ENCODE results near the gene MTG1. TPM values are rescaled to one million over a fixed set of nuclear protein-coding genes. Genes with fewer than 3 reads are reported as not detected.
"Not testable (repeated sequence)": the region's sequence is repeated elsewhere in the genome, so short reads cannot be mapped to it uniquely, and the experiment has no call there.

Gene MTG1
- total RNA-seq, 2 experiments from 2014 or later = 46.9 to 52.1 TPM

- no peak for DNase-seq
- Mint-ChIP-seq H3K27ac (no peak overlapping the region), H3K4me3 (no peak overlapping the region), H3K27me3 (no peaks in the 10 kb centered on the region), H3K36me3 (ENCODE audit: low read depth) (peaks cover 58% of the 10 kb centered on the region), H3K9me3 (ENCODE audit: low read depth) (no peaks in the 10 kb centered on the region), H3K4me1 (peaks cover 50% of the 10 kb centered on the region)
- no peak for ATAC-seq
- ChIA-PET POLR2A (no interaction called here), CTCF (no interaction called here)
- intact Hi-C loops (cut with DNase I, micrococcal nuclease) = no loop called here
Observed at GRCh38 chr10:133401981-133402725, 8.2 kb downstream of the MTG1 start.

DNA sequence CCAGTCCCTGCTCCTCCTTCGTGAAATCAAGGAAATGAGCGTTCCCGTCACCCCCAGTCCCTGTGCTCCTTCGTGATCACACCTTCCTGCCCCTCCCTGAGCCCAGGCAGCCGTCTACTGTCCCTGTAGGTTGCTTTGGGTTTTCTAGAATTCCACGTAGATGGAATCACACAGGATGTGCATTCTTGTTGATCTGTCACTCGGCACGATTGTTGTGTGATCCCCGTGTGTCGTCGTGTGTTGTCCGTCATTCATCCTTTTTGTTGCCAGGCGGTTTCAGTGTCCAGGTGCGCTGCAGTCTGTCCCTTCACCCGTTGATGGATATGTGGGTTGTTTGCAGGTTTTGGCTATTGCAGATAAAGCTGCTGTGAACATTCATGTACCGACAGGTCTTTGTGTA, 9.4 kb downstream of the MTG1 start:
- ChIA-PET CTCF (no interaction called here), POLR2A (no interaction called here)
- Mint-ChIP-seq H3K9me3 (ENCODE audit: low read depth) (peaks cover 2% of the 10 kb centered on the region), H3K4me1 (peaks cover 51% of the 10 kb centered on the region), H3K36me3 (ENCODE audit: low read depth) (peaks cover 59% of the 10 kb centered on the region), H3K27ac (no peak overlapping the region), H3K4me3 (no peak overlapping the region), H3K27me3 (no peaks in the 10 kb centered on the region)
- intact Hi-C loops (cut with DNase I, micrococcal nuclease) = no loop called here
- DNase-seq (no peak), ATAC-seq (no peak)

GRCh38 chr10:133403784-133404183, 9.8 kb downstream of the MTG1 start:
- Mint-ChIP-seq H3K4me3 (no peak overlapping the region), H3K4me1 (peaks cover 54% of the 10 kb centered on the region), H3K36me3 (ENCODE audit: low read depth) (peaks cover 59% of the 10 kb centered on the region), H3K9me3 (ENCODE audit: low read depth) (peaks cover 2% of the 10 kb centered on the region), H3K27ac (no peak overlapping the region), H3K27me3 (no peaks in the 10 kb centered on the region)
- ATAC-seq (no peak), DNase-seq (no peak)
- intact Hi-C loops (cut with DNase I, micrococcal nuclease) = no loop called here
- ChIA-PET POLR2A (no interaction called here), CTCF (no interaction called here)

GRCh38 chr10:133405272-133405671, 11.3 kb downstream of the MTG1 start:
- no peak for DNase-seq
- peaks cover 8% of the 10 kb centered on the region for H3K9me3 Mint-ChIP-seq (ENCODE audit: low read depth)
- H3K27ac Mint-ChIP-seq = peak overlapping the region; percentile 12
- H3K4me1 Mint-ChIP-seq = peaks cover 53% of the 10 kb centered on the region
- no peak for ATAC-seq
- H3K27me3 Mint-ChIP-seq = no peaks in the 10 kb centered on the region
- ChIA-PET CTCF (no interaction called here), POLR2A (interaction anchor here (0.6 kb wide), 1 partner anchor 182 kb away, joined by 3 read pairs; no protein-coding TSS in a partner anchor)
- H3K4me3 Mint-ChIP-seq = no peak overlapping the region
- intact Hi-C loops (cut with DNase I, micrococcal nuclease) = no loop called here
- peaks cover 63% of the 10 kb centered on the region for H3K36me3 Mint-ChIP-seq (ENCODE audit: low read depth)

- Mint-ChIP-seq H3K4me3 (no peak overlapping the region), H3K4me1 (peaks cover 45% of the 10 kb centered on the region), H3K27ac (peak overlapping the region; percentile 12), H3K27me3 (no peaks in the 10 kb centered on the region), H3K36me3 (ENCODE audit: low read depth) (peaks cover 67% of the 10 kb centered on the region), H3K9me3 (ENCODE audit: low read depth) (peaks cover 12% of the 10 kb centered on the region)
- DNase-seq (no peak), ATAC-seq (peak; percentile 65)
- POLR2A ChIA-PET = no interaction called here
- intact Hi-C loops (cut with DNase I, micrococcal nuclease) = no loop called here
- CTCF ChIA-PET = no interaction called here
Observed at GRCh38 chr10:133405844-133406527, 12.0 kb downstream of the MTG1 start.

GRCh38 chr10:133411523-133412380, 17.8 kb downstream of the MTG1 start:
- no peak overlapping the region for H3K27ac Mint-ChIP-seq
- H3K4me1 Mint-ChIP-seq = peaks cover 18% of the 10 kb centered on the region
- ChIA-PET POLR2A (no interaction called here), CTCF (interaction anchor here (0.8 to 1.4 kb wide), 2 partner anchors 27 to 83 kb away, joined by 4 read pairs; no protein-coding TSS in a partner anchor)
- H3K9me3 Mint-ChIP-seq (ENCODE audit: low read depth) = peaks cover 27% of the 10 kb centered on the region
- H3K4me3 Mint-ChIP-seq = no peak overlapping the region
- no peaks in the 10 kb centered on the region for H3K27me3 Mint-ChIP-seq
- ATAC-seq (no peak), DNase-seq (no peak)
- intact Hi-C loops (cut with DNase I, micrococcal nuclease) = no loop called here
- H3K36me3 Mint-ChIP-seq (ENCODE audit: low read depth) = peaks cover 84% of the 10 kb centered on the region

DNA sequence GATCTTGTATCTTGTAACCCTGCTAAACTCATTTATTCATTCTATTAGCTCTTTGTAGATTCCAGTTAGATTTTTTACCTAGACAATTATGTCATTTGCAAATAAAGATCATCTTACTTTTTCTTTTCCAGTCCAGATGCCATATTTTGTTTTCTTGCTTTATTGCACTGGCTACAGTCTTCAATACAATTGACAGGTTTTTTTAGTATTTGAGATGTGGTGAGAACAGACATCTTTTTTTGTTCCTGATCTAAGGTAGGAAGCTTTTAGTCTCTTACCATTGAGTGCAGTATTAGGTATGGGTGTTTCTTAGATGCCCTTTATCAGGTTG, 18.4 kb downstream of the MTG1 start:
- Mint-ChIP-seq H3K4me1 (peaks cover 13% of the 10 kb centered on the region), H3K36me3 (ENCODE audit: low read depth) (peaks cover 78% of the 10 kb centered on the region), H3K27ac (no peak overlapping the region), H3K27me3 (no peaks in the 10 kb centered on the region), H3K4me3 (no peak overlapping the region), H3K9me3 (ENCODE audit: low read depth) (peaks cover 27% of the 10 kb centered on the region)
- ChIA-PET POLR2A (no interaction called here), CTCF (no interaction called here)
- intact Hi-C loops (cut with DNase I, micrococcal nuclease) = no loop called here
- ATAC-seq (no peak), DNase-seq (no peak)

GRCh38 chr10:133414401-133414800, 20.4 kb downstream of the MTG1 start:
- ATAC-seq; H3K4me3 Mint-ChIP-seq; intact Hi-C loops (cut with DNase I, micrococcal nuclease); DNase-seq; H3K4me1 Mint-ChIP-seq; CTCF ChIA-PET; H3K27ac Mint-ChIP-seq; POLR2A ChIA-PET; H3K27me3 Mint-ChIP-seq: not testable (repeated sequence)
- Mint-ChIP-seq H3K9me3 (ENCODE audit: low read depth) (peaks cover 21% of the 10 kb centered on the region), H3K36me3 (ENCODE audit: low read depth) (peaks cover 65% of the 10 kb centered on the region)

- H3K4me3 Mint-ChIP-seq = no peak overlapping the region
- peaks cover 18% of the 10 kb centered on the region for H3K9me3 Mint-ChIP-seq (ENCODE audit: low read depth)
- H3K36me3 Mint-ChIP-seq (ENCODE audit: low read depth) = peaks cover 54% of the 10 kb centered on the region
- no peak overlapping the region for H3K27ac Mint-ChIP-seq
- DNase-seq = no peak
- no peaks in the 10 kb centered on the region for H3K4me1 Mint-ChIP-seq
- no peaks in the 10 kb centered on the region for H3K27me3 Mint-ChIP-seq
- ChIA-PET POLR2A (no interaction called here), CTCF (no interaction called here)
- intact Hi-C loops (cut with DNase I, micrococcal nuclease) = no loop called here
- ATAC-seq = no peak
Observed at GRCh38 chr10:133415752-133416151, 21.8 kb downstream of the MTG1 start.

GRCh38 chr10:133418289-133418993, 24.5 kb downstream of the MTG1 start:
- DNase-seq = no peak
- ATAC-seq = no peak
- peaks cover under 1% of the 10 kb centered on the region for H3K27me3 Mint-ChIP-seq
- ChIA-PET CTCF (no interaction called here), POLR2A (no interaction called here)
- no peak overlapping the region for H3K27ac Mint-ChIP-seq
- H3K9me3 Mint-ChIP-seq (ENCODE audit: low read depth) = peaks cover 2% of the 10 kb centered on the region
- no peaks in the 10 kb centered on the region for H3K4me1 Mint-ChIP-seq
- intact Hi-C loops (cut with DNase I, micrococcal nuclease) = no loop called here
- H3K36me3 Mint-ChIP-seq (ENCODE audit: low read depth) = peaks cover 28% of the 10 kb centered on the region
- H3K4me3 Mint-ChIP-seq = no peak overlapping the region

DNA sequence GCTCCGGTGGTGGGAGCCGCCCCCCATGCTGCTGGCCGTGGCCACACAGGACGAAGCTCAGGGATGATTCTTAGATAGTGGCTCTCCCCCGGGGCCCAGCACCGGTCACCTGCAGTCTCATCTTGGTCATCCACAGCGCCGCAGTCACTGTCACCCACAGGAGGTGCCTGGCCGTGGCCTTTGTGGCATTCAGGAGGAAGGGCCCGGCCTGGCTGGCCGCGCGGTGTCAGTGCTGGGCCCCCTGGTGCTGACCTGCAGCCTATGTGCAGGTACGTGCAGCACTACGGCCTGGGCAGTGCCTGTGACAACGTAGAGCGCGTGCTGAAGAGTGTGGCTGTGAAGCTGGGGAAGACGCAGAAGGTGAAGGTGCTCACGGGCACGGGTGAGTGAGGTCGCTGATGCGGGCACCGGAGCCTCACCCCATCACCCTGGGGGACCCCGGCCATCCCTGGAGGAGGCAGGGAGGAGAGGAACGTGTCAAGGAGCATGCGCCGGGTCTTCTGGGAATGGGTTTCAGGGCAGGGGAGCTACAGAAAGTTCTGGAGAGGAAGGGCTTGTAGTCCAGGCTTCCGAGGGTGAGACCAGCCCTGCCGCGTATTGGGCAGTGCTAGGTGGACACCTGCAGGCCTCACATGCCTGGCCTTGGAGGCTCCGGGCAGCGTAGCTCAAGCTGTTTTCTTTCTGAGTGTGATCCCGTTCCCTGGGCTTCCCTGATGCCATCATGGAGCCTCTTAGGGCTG, 25.4 kb downstream of the MTG1 start:
- peaks cover 2% of the 10 kb centered on the region for H3K27me3 Mint-ChIP-seq
- H3K4me1 Mint-ChIP-seq = no peaks in the 10 kb centered on the region
- no peak overlapping the region for H3K27ac Mint-ChIP-seq
- ChIA-PET POLR2A (no interaction called here), CTCF (no interaction called here)
- no peak for DNase-seq
- peaks cover 2% of the 10 kb centered on the region for H3K9me3 Mint-ChIP-seq (ENCODE audit: low read depth)
- no peak for ATAC-seq
- intact Hi-C loops (cut with DNase I, micrococcal nuclease) = no loop called here
- peaks cover 22% of the 10 kb centered on the region for H3K36me3 Mint-ChIP-seq (ENCODE audit: low read depth)
- H3K4me3 Mint-ChIP-seq = no peak overlapping the region

Data from activated CD4-positive, alpha-beta T cell treated with anti-CD3 and anti-CD28 coated beads for 36 hours (primary cell).